ENCODE results near the gene CPT2.

GRCh38 chr1:53148123-53148522 is 48.5 kb upstream of the CPT2 start:
- TF ChIP-seq POLR2AphosphoS5 (IDR thresholded peaks at IDR 0.05; ENCODE audit: low read depth, low read length) = no peak
- no peak for TF ChIP-seq TAF1 (IDR thresholded peaks at IDR 0.05; ENCODE audit: low read depth, low read length)
- no peak for TF ChIP-seq POLR2A (IDR thresholded peaks at IDR 0.05; ENCODE audit: low read depth, low read length)
- TF ChIP-seq POU2F2 (IDR thresholded peaks at IDR 0.05; ENCODE audit: low read depth, low read length) = no peak

Data from GM12891 (cell line).